ENCODE results near the gene ZNF160.

- TF ChIP-seq POLR2A (IDR thresholded peaks at IDR 0.05) (no peak), CTCF (IDR thresholded peaks at IDR 0.05) (no peak), EP300 (IDR thresholded peaks at IDR 0.05) (no peak)
These were observed 28.5 kb upstream of the ZNF160 start for GRCh38 chr19:53131727-53132126.
